Measurements from ENCODE around the gene SLC16A5.

SLC16A5 gene

DNA sequence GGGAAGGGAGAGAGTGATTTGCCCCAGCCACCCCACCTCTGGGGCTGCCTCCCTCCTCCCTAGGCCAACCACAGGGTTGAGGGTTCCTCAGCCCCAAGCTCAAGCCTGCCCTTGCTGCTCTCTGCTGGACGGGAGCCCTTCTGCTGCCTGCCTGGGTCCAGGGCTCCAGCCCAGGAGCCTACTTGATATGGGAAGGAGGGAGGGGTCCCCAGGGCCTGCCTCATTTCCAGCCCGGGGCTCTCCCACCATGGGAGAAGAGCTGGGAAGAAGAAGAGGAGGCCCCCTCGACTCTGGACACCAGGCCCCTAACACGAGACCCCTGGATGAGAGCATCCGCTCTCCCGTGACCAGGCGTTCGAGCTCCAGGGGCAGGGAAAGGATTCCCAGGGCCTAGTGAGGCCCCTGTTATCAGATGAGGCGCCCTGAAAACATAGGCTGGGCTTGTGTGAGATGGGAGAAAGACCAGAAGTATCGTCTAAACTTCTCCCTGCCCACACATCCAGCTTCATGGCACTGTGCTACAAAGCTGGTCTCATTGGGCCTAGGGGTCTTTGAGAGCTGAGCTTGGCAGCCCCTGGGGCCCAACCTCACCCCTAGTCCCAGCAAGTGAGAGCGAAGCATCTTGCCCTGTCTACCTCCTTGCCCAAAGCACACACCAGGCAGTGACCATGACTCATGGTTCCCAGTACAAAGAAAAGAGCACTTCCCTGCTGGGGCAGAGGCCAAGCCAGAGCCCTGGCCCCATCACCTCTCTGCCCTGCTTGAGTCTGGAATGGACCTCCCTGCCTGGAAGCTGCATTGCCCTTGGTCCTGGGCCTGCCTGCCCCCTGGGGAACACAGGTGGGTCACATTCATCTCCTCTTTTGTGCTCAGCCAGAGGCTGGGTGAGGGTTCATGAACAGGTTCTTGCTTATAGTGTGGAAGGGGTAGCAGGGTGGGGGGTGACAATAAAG is 987 bp downstream of the SLC16A5 start:
- DNase-seq, result peak; percentile 49

DNA sequence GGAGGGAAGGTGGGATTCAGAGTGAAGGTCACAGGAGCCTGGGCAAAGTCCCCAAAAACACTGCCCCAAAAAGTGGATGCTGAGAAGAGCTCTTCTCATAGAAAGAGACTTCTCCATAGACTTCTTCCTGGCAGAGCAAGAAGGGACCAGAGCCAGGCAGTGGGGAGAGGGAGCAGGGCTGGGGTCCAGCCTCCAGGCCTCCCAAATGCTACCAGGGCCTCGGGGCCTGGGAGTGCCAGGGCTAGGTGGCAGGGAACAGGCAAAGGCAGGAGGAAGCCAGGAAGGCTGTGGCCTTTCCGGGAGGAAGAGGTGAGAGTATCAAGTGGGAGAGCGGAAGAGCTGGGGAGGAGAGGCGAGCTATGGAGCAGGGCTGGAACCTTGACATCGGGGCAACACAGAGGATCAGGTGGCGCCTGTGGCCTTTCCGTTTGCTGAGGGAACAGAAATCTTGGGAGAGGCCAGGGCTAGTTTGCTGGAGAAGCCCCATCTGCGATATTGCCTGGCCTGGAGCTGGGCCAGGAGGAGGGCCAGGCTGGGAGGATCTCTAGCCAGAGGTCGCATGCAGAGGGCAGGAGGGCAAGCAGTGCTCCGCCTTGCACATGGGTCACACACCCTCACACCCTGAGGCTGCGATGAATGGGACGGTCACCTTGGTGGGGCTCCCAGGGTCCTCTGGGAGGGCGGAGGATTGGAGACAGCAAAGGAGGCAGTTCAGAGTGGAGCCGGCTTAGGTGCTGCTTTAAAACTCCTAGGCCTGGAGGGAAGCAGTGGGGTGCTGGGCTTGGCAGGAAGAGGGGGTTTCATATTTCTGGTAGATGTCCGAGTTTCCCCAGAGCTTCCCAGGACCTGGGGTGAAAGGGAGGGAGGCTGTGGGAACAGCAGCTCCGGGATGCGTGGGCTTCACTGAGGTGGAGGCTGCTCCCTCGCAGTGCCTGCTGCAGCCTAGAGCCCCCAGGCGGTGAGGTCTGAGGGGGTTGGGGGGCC is 3.4 kb downstream of the SLC16A5 start:
- peak; percentile 54 for DNase-seq

DNA sequence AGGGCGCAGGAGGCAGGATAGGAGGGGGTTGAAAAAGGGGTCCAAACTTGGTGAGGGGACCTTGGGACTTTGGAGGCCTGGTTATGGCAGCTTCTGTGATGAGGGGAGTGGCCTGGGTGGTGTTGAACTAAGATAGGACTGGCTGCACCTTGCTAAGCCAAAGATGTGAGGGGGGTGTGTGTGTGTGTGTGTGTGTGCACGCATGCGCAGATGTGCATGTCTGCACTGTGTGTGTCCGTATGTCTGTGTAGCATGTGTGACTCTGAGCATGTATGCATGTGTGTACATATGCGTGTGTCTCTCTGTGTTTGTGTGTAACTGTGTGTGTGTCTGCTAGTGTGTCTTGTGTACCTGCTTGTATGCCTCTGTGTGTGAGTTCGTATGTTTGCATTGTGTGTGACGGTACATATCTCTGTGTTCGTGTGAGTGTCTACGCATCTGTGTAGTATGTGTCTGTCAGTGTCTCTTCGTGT is 4.1 kb downstream of the SLC16A5 start:
- no peak for DNase-seq

DNA sequence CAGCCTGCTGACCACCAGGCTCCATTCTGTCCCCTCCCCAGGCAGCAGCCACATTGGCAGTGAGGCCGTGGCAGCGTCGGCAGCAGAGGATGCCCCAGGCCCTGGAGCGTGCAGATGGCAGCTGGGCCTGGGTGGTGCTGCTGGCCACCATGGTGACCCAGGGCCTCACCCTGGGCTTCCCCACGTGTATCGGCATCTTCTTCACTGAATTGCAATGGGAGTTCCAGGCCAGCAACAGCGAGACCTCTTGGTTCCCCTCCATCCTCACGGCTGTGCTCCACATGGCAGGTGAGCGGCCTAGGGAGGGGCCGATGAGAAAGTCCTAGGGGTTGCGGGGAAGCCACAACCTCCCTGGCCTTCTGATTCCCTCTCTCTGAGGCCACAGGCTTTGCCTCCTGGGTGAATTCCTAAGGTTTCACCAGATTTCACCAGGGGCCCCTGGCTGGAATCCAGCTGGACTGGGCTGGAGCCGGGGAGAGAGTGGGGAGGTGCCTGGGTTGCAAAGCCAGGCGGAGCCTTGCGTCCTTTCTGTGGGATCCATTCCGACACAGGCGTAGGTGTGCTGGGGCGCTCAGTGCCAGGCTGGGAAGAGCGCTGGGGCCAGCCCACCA is 5.9 kb downstream of the SLC16A5 start:
- DNase-seq, result peak; percentile 89

DNA sequence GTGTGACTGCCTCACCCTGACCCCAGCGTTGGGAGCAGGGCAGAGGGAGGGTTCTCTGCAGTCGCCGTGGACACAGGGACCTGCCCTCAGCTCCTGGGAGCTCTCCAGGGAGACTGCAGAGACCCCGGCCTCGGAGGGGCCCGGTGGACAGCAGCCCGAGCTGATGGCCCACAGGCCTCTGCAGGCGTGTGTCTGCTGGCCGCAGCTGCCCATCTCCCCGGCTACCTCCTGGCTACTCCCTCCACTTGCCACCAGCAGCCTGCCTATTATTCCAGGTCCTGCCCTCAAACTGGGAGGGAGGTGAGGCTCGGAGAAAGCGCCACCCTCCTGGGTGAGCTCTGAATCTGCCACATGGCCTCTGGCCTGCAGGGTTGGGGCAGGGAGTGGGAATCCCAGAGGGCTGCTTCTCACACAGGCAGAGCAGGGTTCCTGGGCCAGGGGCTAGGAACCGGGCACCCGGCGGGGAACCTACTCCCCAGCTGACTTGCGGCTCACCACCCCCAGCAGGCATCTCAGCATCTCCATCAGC is 7.2 kb downstream of the SLC16A5 start:
- DNase-seq, result no peak

DNA sequence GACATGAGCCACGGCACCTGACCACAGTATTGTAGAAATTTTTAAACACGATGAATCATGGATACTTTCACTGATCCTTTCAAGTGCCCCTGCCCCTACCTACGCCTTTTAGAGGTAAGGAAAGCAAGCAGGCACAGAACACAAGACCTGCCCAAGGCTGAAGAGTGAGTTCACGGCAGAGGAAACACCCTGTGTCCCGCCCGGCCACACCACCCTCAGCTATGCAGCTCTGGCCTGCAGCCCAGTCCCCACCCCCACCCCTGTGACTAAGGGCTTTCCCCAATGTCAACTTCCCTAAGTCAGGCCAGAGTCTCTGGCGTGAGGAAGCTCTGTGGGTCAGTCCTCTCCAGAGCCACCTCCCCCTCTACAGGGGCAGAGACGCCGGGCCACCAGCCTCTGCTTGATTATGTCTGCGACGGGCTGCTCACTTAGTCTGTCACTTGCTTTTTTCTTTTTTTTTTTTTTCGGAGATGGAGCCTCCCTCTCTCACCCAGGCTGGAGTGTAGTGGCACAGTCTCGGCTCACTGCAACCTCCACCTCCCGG is 8.4 kb downstream of the SLC16A5 start:
- peak; percentile 92 for DNase-seq

DNA sequence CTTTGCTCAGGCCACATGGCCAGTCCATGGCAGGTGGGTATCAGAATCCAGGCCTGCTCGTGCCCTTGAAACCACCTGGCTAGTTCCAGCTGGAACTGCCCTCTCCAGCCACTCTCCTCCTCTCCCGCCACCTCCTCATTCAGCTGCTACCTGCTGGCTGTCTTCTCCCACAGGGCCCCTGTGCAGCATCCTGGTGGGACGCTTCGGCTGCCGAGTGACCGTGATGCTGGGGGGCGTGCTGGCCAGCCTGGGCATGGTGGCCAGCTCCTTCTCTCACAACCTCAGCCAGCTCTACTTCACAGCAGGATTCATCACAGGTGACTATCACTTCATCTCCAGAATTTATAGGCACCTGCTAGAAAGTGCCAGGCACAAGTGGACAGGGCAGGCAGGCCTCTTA is 10.1 kb downstream of the SLC16A5 start:
- no peak for DNase-seq

DNA sequence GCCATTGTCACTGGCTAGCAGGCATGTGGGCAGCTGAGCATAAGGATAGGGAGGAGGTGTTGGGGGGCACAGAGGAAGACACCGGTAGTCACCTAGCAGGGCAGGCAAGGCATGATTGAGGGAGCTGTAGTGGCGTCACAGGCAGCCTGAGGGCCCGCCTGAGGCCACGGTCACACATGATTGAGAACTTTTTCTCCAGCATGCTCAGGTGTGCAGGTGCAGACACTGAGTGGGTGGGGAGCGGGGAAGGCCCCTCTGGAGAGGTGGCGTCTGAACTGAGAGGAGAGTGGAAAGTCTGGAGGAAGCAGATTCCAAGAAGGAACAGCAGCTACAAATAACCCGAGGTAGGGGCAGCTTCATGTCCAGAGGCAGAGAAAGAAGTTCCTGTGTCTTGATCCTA is 11.1 kb downstream of the SLC16A5 start:
- no peak for DNase-seq

DNA sequence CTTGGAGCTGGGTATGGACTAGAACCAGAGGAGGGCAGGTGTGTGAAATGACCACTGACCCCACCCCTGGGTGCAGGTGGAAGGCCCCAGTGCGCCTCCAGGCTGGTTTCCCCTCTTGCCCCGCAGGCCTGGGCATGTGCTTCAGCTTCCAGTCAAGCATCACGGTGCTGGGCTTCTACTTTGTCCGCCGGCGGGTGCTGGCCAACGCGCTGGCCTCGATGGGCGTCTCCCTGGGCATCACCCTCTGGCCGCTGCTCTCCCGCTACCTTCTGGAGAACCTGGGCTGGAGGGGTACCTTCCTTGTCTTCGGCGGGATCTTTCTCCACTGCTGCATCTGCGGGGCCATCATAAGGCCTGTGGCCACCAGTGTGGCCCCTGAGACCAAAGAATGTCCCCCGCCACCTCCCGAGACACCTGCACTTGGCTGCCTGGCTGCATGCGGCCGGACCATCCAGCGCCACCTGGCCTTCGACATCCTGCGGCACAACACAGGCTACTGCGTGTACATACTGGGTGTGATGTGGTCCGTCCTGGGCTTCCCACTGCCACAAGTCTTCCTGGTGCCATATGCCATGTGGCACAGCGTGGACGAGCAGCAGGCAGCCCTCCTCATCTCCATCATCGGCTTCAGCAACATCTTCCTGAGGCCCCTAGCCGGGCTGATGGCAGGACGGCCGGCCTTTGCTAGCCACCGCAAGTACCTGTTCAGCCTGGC is 12.3 kb downstream of the SLC16A5 start:
- no peak for DNase-seq

DNA sequence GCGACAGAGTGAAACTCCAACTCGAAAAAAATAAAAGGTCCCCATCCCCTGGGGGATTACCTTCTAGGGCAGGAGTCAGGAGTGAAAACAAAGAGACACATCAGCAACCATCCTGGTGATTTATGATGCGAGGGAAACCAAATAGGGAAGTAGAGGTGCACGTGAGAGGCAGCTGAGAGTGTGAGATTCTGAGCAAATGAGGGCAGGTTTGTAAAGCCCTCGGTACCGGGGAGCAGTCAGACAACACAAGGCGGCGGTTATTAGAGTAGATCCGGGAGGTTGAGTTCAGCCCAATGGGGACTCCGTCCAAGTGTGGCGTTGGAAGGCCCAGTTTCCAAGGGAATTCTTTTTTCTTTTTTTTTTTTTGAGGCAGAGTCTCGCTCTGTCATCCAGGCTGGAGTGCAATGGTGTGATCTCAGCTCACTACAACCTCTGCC is 14.6 kb downstream of the SLC16A5 start:
- DNase-seq, result no peak

DNA sequence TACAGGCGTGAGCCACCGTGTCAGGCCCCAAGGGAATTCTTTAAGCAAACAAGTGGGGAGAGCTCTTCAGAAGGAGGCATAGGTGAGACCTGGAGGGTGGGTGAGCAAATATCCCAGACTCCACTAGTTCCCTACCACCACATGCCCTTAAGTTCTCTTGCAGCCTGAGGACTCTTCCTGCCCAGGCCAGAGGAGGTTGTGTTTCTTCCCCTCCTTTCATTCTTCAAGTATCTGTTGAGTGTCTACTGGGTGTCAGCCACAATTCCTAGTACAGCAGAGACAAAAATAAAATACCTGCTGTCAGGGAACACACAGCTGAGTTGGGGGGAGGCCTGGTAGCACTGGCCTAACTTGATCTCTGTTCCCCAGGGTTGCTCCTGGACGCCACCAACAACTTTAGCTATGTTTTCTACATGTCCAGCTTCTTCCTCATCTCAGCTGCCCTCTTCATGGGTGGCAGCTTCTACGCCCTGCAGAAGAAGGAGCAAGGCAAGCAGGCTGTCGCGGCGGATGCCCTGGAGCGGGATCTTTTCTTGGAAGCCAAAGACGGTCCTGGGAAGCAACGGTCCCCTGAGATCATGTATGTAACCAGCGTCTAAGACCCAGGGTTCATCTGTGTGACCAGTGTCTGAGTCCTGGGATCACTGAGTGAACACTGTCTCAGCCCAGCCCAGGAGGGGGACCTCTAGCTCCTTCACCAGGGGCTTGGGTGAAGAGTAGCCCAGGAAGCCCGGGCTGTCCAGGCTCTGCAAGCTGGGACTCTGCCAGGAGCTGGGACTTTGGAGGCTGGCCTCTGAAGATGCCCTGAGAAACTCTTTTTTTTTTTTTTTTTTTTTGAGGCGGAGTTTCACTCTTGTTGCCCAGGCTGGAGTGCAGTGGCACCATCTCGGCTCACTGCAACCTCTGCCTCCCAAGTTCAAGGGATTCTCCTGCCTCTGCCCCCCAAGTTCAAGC is 16.1 kb downstream of the SLC16A5 start:
- DNase-seq, result no peak

DNA sequence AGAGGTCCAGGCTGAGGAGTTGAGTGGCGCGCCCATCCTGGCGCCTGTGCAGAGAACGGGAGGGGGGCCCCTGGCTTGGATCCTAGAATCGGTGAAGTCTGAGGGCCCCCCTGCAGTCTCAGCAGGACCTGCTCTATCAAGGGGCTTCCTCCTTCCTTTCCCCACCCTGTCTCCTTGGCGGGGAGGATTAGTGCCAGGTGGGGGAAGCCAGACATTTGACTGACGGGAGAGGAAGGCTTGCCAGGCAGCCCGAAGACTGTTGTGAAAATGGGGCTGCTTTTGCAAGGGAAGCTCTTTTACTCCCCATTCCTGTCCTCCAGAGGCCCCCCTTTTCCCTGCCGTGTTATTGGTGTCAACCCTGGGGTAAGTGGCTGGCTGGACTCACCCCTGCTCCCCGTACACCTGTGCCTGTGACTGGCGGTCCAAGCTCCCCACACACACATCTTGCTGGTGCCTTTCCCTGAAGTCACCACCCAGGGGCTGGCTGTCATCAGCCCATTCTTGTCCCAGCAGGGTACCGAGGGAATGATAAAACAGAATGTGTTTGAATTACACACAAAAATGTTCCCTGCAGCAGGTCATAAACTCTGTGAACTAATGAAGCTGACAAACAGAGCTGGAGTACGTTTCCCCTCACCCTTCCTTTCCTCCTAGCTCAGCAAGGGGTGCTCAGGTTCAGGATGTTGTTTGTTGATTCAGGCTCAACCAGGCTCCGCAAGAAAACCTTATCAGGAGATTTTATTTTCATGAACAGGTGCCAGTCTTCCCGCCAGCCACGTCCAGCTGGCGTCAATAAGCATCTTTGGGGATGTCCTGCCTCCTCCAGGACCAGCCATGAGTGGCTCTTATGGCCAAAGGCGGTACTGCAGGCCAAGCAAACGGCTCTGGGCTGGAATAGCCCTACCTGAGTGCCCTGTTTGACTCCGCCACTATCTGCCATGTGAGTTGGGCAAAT is 17.6 kb downstream of the SLC16A5 start:
- peak; percentile 51 for DNase-seq

DNA sequence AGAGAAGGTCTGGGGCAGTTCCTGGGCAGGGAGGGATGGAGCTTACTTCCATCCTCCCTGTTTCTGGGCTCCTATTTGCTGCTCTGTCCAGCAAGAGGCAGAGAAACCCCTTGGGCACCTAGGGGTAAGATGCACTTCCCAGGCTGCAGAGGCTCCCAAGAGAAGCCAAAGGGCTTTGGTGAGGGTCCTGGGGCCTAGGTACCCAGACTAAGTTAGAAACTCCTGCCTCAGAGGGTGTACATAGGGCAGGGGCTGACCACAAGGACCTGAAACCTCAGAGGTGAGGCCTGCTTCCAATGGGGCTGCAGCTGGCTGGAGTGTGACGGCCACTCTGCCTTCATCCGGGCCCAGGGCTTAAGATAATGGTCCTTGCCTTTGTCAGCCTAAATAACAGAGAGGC is 20.4 kb downstream of the SLC16A5 start:
- no peak for DNase-seq

DNA sequence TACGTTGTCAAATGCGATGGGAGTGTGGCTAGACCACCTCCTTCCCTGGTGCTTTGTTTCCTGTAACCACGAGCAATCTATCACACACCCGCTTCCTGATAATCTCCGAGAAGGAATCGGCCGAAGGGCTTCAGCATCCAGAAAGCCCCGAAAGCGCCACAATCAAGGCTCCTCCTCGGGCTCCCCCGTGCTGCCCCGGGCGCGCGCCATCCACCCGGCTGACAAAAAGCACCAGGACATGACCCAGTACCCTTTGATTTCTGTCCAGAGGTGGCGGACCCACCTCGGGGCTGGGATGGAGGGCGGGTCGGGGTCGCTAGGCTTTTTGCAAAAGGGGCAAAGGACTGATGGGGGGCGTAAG is 21.3 kb downstream of the SLC16A5 start:
- DNase-seq, result no peak

DNA sequence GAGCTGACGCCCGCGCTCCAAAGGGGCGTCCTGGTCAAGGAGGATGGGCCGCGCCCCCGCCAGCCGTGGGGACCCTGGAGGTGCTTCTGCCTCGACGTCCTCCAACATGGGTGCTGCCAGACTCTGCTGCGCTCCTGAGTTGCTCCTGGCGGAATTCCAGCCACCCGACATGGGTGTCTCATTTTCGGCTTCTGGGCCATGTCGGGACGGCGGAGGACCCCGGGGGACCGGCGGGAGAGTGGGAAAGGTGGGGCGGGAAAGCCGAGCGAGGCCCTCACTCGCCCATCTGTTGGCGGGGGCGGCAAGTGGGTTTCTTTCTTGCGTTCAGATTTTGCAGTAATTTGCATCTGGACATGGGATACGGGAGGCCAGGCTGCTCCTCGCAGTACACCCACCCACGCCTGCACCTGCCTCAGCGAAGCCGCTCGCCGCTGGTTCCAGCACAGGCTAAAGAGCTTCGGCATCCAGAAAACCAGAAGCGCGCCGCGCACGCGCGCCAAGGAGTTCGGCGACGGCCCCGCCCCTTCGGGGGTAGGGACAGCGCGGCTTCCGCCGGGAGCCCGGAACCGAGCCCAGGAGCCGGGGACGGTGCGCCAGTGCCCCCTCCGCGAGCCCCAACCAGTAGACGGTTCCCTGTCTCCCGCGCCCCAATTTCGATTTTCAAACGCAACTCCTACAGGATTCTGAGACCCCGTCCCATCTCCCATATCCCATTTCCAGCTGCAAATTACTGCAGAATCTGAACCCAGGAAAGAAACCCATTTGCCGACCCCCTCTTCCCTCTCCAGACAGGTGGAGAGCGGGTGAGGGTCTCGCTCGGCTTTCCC is 21.9 kb downstream of the SLC16A5 start, which contains the start of gene ARMC7:
Gene ARMC7 (plus strand): TSS at position 563 of the 827 bp plus-strand sequence. CDS start 320 bp downstream, outside the sequence.
- DNase-seq, result peak; percentile 70

DNA sequence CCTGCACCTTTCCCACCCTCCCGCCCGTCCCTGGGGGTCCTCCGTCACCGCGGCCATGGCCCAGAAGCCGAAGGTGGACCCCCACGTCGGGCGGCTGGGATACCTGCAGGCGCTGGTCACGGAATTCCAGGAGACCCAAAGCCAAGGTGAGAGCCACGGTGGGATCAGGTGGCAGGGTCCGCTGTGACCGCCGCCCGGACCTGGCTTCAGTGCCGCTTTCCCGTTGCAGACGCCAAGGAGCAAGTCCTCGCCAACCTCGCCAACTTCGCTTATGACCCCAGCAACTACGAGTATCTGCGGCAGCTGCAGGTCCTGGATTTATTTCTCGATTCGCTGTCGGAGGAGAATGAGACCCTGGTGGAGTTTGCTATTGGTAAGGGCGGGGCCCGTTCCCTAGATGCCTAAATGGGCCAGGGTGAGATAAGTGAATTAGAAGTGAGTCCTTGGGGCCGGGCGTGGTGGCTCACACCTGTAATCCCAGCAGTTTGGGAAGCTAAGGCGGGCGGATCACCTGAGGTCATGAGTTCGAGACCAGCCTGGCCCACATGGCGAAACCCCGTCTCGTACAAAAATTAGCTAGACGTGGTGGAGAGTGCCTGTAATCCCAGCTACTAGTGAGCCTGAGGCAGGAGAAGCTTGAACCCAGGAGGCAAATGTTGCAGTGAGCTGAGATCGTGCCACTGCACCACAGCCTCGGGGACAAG is 22.6 kb downstream of the SLC16A5 start:
- DNase-seq, result no peak

DNA sequence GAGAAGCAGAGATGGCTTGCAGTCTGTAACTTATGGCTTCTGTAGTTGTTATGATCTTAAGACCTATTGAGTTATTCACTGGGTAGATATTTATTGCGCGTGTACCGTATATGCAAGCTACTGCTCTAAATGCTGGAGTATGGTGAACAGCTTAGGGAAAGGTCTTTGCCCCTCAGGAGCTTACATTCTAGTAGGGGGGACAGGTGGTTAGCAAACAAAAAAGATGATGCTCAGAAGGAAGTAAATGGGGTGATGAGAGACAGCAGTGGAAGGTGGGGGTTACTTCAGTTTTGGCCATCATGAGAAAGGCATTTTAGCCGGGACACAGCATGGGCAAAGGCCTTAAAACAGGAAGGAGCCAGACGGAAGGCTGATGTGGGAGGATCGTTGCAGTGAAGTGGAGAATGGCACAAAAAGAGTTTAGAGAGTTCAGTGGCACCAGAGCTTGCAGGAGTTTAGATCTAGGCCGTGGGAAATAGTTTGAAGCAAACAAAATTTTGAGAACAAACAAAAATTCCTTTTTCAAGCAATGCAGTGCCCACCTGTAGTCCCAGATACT is 24.1 kb downstream of the SLC16A5 start:
- no peak for DNase-seq
